A673 (cell line): Measurements from ENCODE around the gene OSTN.

Experiments
- CTCF ChIP-seq: fragments of 300-800, 200-600 bp; sonication (generic); conservative IDR thresholded peaks from 2 replicates; pipeline ENCODE4 v1.5.1; 2017; ENCODE audit warnings: low read depth, mild to moderate bottlenecking, antibody characterized with exemption, low read length, moderate library complexity, mixed read lengths
- EZH2 ChIP-seq: fragments of 200-600 bp; sonication (generic); IDR thresholded peaks from 2 replicates; pipeline ENCODE4 v1.6.1; 2017; ENCODE audit warnings: borderline replicate concordance, low read depth, mild to moderate bottlenecking, mixed read lengths, antibody characterized with exemption, low read length; ENCODE audit not compliant: poor library complexity, severe bottlenecking

GRCh38 chr3:191227541-191227940, 28.5 kb downstream of the OSTN start:
- TF ChIP-seq CTCF: no peak
- TF ChIP-seq EZH2: no peak
